GM18498 (cell line): ENCODE measurements around the gene CBX2.

Experiments used
- ATAC-seq: cut with Tn5 transposase; IDR thresholded peaks from one replicate; pipeline ENCODE4 v1.9.1; 2021; ENCODE audit warnings: mild to moderate bottlenecking, moderate library complexity; ENCODE audit not compliant: unreplicated experiment

Gene CBX2

DNA sequence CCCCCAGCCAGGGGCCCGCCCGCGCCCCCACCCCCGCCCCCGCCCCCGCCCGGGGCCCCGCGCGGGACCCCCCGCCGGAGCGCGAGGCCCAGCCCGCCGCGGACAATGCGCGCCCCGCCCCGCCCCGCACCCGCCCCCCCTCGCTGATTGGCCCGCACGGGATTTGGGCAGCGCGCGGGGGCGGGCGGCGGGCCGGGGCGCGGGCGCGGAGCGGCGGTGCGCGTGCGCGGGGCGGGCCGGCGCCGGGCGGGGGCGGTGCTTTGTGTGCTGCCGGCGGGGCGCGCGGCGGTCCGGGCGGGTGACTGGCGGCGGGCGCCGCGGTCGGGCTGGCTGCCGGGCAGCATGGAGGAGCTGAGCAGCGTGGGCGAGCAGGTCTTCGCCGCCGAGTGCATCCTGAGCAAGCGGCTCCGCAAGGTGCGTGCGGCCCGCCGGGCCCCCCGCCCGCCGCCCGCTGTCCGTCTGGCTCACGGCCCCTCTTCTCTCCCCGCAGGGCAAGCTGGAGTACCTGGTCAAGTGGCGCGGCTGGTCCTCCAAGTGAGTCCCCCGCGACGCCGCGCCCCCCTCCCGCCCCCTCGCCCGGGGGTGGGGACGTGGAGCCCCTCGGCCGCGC is at the start of gene CBX2:
CBX2 (plus strand) TSS at position 255 of the 610 bp plus-strand sequence; CDS start at position 343, 88 bp downstream.
- peak; percentile 79 for ATAC-seq

DNA sequence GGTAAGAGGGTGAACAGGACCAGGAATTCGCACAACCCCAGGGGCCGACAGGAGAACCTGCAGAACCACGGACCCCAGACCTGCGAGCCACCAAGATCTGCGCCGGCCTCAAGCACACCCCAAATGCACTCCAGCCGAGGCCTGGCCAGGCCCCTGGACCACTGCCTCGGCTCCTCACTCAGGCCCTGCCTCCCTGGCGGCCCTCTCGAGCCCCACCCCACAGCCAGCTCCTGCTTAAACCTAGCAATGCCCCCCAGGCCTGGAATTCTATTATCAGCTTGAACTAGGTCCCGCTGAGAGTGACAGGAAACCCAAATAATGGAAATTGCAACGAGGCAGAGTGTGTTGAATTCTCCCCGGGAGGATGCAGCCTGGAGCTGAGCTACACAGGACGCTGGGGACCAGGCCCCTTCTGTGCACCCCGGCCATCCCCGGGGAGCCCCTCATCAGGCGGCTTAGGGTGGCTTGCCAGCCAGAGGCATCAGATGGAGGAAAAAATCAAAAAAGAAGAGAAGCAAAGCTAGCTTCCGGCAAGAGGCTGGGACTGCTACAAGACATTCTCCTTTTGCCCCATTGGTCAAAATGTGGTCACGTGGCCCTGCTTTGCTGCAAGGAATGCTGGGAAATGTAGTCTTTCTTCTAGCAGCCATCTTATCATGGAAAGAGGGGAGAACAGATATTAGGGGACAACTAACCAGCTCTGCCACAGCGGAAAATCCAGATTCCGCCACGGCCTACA is 49.6 kb upstream of the CBX2 start:
- no peak for ATAC-seq

DNA sequence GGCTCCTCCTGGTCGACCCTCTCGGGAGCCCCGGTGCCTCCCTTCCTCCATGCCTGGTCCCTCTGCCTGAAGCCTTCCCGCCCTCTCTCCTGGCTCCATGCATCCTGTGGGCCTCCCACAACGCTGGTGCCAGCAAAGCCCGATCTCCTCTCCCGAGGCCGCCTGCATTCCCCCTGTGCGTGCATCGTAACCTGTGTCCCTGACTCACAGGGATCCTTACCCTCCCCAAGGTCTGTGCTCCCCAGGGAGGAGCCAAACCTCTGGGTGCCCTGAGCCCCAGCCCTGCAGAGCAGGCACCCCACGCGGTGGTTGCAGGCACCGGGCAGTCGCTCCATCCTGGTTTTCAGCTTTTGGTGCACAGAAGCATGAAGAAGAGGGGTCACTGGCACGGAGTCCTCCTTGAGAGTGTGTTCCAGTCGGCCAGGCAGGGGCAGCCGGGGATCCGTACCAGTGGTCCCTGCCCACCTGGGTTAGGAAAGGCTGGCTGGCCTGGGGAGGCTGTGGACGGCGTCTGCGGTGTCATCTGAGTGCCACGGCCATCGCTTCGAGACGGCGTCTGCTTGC is 49.0 kb upstream of the CBX2 start:
- ATAC-seq, result no peak

DNA sequence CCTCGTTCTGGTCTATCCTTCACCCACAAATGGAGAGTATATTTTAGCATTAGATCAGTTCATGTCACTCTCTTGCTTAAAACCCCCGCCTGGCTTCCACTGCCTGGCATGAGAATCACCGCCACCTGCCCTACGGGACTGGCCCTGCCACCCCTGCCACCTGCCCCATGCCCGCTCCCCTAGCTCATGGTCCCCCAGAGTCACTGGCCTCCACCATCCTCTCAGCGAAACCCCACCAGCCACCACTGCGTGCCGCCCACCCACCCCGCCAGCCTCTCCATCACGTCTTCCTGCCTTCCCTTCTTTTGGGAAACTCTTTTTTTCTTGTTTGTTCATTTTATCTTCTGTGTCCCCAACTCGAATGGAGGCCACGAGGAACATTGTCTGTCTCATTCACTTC is 48.2 kb upstream of the CBX2 start:
- ATAC-seq, result no peak

DNA sequence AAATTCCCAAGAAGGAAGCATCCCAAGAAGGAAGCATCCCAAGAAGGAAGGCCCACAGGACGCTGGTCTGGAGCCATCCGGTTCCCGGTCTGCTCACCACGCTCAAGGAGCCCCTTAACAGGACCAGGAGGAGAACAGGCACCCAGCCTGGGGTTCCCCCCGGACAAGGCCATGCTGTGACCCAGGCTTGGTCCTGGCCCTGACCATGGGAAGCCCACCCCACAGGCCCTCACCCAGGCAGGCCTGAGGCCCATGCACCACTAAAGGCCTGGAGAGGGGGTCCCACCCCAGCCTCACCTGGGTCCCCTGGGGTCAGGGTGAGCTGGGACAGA is 47.5 kb upstream of the CBX2 start:
- ATAC-seq, result no peak

DNA sequence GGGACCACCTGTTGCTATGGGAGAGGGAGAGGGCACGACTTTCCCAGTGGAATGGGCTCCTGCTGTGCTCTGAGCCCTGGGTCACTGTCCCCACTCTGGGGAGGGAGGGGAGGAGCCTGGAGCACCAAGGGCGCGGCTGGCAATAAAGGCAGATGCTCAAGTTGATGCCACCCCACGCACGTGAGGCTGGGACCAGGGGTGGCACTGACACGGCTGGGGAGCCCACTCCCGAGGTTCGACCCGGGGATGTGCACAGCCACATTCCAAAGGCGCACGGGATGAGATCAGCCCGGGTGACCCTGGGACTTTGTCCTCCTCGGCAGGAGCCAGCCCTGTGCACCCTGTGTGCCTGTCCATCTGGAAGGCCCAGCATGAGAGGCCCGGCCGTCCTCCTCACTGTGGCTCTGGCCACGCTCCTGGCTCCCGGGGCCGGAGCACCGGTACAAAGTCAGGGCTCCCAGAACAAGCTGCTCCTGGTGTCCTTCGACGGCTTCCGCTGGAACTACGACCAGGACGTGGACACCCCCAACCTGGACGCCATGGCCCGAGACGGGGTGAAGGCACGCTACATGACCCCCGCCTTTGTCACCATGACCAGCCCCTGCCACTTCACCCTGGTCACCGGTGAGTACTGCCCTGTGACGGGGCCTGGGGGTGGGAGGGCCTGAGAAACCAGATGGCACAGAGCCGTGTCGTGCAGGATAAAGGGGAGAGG is 47.0 kb upstream of the CBX2 start, which contains the start of gene ENPP7:
ENPP7 (plus strand) TSS at position 175 of the 715 bp plus-strand sequence; CDS start at position 372, 197 bp downstream.
- no peak for ATAC-seq

DNA sequence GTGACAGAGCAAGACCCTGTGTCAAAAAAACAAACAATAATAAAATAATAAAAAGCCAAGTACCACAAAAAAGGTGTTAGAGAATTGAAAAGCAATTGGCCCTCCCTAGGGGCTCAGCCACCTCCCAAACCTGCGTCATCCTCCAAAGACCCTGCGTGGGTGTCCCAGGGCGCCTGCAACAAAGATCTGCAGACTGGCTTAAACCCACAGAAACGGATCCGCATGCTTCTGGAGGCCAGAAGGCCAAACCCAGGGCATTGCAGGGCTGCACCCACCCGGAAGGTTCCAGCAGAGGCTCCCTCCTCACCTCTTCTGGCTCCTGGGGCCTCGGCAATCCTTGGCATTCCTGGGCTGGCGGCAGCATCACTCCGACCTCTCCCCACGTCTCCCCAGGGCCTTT is 45.7 kb upstream of the CBX2 start:
- ATAC-seq, result no peak

DNA sequence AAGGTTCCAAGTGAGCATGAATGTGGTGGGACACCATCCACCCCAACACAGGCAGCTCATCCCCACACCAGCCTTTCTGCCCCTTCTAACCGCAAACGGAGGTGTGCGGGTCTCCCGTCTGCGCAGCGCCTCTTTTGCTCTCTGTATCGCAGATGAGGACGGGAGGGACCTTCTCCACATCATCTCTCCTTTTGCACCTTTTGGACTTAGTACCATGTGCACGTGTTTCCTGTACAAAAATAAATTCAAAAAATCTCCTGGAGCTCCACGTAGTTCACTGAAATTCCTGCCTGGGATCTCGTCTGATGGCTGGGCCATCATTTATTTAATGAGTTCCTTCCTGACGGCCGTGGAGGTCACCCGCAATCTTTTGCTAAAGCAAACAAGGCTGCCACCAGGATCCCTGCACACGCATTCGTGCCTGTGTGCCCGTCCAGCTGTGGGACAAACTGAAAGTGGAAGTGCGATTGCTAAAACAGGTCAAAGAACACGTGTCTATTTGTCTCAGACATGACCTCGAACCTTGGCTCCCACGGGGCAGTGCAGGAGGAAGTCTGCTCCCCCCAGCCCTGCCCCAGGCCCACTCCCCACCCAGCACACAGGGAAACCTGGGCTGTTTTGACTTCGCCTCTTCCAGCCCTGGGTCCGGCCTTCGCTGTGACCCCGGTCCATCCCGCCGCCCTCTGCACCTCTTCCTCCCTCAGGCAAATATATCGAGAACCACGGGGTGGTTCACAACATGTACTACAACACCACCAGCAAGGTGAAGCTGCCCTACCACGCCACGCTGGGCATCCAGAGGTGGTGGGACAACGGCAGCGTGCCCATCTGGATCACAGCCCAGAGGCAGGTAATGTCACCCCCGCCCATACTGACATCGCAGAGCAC is 44.9 kb upstream of the CBX2 start:
- ATAC-seq, result no peak

DNA sequence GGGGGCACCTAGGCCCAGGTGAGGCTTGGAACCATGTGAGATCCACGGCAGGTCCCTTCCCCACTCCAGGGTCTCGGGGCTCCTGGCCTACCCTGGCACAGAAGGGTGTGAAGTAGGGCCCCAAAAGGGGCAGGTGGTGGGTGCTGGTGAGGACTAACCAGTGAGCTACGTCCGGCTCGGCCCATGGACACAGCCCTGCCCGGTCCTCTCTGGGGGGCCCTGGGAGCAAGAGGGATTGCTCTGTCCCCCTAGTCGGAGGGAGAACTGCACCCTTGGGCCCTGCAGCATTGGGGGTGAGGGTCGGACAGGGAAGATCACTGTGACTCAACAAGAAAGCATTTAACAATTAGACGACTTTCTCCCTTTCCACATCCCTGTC is 44.3 kb upstream of the CBX2 start:
- ATAC-seq, result no peak

DNA sequence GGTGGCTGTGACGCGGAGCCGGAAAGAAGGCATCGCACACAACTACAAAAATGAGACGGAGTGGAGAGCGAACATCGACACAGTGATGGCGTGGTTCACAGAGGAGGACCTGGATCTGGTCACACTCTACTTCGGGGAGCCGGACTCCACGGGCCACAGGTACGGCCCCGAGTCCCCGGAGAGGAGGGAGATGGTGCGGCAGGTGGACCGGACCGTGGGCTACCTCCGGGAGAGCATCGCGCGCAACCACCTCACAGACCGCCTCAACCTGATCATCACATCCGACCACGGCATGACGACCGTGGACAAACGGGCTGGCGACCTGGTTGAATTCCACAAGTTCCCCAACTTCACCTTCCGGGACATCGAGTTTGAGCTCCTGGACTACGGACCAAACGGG is 42.9 kb upstream of the CBX2 start:
- ATAC-seq, result no peak

DNA sequence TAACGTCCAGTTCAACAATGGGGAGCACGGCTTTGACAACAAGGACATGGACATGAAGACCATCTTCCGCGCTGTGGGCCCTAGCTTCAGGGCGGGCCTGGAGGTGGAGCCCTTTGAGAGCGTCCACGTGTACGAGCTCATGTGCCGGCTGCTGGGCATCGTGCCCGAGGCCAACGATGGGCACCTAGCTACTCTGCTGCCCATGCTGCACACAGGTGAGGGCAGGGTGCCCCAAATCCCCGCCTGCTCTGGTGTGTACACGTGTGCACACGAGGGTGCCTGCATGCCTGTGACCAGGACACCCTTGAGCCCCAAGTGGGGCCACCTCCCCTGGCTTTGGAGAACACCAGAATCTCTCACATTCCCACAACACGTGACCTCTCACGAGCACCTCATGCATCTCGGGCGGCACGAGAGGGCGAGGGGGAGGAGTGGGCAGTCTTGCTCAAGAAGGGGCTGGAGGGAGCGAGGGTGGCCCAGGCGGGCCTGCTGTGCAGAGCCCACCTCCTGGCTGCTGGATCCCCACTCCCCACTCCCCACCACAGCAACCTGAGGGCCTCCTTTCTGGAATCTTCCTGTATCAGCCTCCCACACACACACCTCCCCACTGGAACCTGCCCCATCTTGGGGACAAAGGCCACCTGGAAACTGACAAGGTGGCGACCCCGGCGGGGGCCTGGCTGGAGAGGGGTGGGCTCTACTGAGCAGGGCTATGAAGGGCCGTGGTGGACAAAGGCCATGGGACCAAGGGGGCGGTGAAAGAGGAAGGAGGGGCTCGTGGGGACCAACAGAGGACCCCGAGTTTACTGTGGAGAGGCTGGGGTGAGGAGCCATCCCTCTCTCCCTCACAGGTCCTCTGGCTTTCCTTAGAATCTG is 40.7 kb upstream of the CBX2 start:
- ATAC-seq, result no peak

DNA sequence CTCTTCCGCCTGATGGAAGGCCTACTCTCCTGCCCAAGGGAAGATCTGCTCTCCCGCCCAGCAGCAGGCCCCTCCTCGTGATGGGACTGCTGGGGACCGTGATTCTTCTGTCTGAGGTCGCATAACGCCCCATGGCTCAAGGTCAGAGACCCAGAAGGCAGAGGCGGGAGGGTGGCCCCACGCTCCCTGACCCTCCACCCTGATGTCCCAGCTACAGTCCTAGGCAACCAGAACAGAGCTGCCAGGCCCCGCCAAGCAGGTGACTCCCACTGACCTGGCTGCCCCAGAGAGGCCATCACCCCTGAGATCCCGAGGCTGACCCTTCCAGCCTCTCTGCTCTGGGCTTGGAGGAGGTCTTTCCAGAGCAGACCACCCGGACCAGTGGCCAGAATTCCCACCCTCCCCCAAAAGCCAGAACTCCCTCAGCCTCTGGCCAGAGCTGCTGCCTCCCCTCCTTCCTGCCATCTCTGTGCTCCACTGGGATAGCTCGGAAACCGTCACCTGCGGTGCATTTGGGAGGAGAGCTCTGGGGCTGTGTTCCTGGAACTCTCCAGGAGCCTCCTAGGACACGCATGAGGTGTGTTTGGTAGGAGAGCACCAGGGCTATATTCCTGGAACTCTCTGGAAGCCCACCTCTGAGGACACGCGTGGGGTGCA is 39.9 kb upstream of the CBX2 start:
- ATAC-seq, result no peak

DNA sequence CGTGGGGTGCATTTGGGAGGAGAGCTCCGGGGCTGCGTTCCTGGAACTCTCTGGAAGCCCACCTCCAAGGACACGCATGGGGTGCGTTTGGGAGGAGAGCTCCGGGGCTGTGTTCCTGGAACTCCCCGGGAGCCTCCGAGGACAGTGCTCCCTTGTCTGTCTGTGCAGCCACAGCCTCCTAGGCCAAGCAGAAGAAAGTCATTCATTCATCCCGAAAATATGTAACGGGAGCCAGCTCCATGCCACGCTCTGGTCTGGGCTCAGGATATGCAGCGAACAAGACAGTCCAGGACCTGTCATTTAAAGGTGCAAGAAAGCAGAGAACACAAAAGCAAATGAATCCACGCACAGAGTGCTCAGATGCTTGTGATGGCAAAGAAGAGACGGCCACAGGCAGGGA is 39.3 kb upstream of the CBX2 start:
- no peak for ATAC-seq

DNA sequence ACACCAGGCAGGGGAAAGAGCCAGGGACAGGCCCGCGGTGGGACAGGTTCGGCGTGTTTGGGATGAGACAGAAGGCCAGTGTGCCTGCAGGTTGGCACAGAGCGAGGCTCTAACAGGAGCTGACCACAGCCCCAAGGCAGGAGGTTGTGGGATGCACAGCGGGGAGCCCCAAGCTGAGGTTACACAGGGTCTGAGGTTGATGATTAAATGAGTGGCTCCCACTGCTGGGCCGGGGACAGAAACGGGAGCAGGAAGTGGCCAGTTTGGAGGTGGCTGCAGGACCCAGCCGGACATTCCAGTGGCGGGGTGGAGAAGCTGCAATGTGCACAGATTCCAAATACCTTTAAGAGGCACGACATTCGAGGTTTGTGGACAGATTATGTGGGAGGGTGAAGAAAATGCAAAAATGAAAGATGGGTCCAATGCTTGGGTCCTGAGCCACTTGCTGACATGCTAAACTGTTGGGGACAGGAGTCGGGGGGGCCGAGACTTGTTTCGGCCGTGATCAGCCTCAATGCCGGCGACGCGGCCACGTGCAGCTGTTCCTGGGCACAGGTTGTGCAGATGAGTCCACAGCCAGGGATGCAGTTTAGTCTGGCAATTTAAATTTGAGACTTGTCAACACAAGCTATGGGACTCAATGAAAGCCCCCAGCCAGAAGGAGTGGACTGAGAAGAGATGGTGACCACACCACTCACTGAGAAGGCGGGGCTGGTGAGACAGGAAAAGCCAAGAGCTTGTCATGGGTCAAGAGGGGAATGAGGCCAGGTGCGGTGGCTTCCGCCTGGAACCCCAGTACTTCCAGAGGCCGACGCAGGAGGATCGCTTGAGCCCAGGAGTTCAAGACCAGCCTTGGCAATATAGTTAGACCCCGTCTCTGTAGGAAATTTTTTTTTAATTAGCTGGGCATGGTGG is 38.5 kb upstream of the CBX2 start:
- no peak for ATAC-seq

DNA sequence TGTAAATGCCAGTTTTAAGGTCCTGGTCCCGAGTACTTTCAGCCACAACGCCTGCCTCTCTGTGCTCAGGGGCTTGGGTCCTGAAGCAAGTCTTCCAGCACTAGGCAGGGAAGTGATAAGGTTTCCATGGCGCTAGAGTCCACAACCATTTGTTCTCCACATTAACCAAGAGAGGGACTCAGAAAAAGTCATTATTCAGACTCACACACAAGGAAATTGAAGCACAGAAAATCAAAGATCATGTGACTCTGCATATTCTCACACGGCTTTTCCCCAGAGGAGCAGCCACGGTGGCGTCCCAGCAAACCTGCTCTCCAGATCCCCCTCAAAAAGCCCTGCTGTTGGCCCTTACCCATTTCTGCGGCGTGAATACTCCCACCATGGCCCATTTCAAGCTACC is 37.5 kb upstream of the CBX2 start:
- no peak for ATAC-seq

DNA sequence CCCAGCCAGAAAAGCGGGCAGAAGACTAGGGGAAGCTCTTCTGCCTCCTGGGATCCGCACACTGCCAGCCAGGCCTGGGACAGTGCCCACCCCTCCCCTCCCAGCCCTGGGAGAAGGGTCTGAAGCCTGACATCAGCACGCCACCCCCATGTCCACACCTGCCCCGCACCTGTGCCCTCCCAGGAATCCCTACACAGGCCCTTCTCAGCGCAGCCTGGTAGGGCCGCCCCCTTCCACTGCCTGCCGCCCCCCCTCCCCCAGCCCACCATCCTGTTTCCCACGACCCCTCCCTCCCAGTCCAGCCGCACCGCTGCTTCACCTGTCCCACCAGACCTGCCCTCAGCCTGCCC is 36.6 kb upstream of the CBX2 start:
- no peak for ATAC-seq

DNA sequence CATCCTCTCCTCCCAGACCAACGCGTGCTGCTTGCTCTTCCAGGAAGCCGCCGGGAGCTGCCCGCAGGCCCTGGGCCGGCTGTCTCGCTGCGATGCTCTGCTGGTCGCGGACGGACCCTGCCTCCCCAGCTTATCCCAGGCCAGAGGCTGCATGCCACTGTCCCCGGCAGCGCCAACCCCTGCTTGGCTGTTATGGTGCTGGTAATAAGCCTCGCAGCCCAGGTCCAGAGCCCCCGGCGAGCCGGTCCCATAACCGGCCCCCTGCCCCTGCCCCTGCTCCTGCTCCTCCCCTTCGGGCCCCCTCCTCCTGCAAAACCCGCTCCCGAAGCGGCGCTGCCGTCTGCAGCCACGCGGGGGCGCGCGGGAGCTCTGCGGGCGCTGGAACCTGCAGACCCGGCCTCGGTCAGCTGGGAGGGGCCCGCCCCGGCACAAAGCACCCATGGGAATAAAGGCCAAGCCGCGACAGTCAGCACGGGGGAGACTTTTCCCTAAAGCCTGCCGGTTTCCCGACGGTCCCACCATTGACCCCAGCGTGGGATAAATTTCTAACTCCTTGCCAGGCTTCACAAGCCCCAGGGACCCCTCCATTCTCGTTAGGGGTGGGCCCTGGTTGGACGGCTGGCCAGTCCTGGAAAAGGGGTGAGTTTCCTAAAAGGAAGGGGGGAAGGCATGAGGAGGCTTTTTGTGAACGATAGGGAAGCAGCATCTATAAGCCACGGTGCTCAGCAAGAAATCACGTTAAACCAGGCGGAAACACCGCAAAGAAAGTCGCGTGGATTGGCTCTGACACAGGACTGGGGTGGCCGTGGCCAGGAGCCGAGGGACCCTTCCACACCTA is 36.0 kb upstream of the CBX2 start:
- no peak for ATAC-seq

DNA sequence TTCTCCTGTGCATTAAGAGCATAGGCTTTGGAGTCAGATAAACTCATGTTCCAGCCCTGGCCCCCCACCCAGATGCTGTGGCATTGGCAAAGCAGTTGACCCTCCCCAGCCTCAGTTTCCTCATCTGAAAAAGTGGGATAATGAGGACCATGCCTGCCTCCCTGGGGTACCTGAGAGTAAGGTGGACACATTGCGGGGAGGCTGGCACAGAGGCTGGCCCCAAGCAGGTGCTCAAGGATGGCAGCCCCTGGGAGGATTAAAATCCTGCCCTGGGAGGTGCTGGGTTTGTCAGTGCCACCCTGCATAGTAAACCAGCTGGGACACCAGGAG is 35.4 kb upstream of the CBX2 start:
- no peak for ATAC-seq
